ENCODE measurements around the gene TESK1. TPM values are rescaled to one million over a fixed set of nuclear protein-coding genes. Genes with fewer than 3 reads are reported as not detected.

TESK1 gene
- total and polyA plus RNA-seq, 2 experiments from 2014 or later = 6.8 to 10.7 TPM

- no peak for ATAC-seq
- Mint-ChIP-seq H3K4me1 (peaks cover 5% of the 10 kb centered on the region), H3K27ac (no peak overlapping the region), H3K27me3 (ENCODE audit: insufficient read depth, low read depth, poor library complexity) (no peaks in the 10 kb centered on the region), H3K4me3 (no peak overlapping the region), H3K9me3 (peaks cover 30% of the 10 kb centered on the region), H3K36me3 (ENCODE audit: low read depth) (peaks cover 31% of the 10 kb centered on the region)
- H2AFZ ChIP-seq = no peak overlapping the region
- no peak overlapping the region for H3K4me3 ChIP-seq
- no peak for DNase-seq (ENCODE audit: low spot score)
- H3K27ac ChIP-seq (ENCODE audit: low read depth) = no peak overlapping the region
- no peak overlapping the region for H3K4me2 ChIP-seq
- H3K9me2 ChIP-seq (ENCODE audit: insufficient read depth) = no peaks in the 10 kb centered on the region; the same call in 1 of the 2 replicates
- H3F3A ChIP-seq (replicated peaks; ENCODE audit: low read depth) = no peaks in the 10 kb centered on the region
- H4K20me1 ChIP-seq (replicated peaks; ENCODE audit: insufficient read depth) = no peaks in the 10 kb centered on the region
- H3K4me1 ChIP-seq (ENCODE audit: insufficient read depth) = no peaks in the 10 kb centered on the region
- H3K79me2 ChIP-seq (replicated peaks; ENCODE audit: insufficient read depth) = no peaks in the 10 kb centered on the region
- no peaks in the 10 kb centered on the region for H3K36me3 ChIP-seq (ENCODE audit: insufficient read depth)
- H3K27me3 ChIP-seq (ENCODE audit: insufficient read depth) = no peaks in the 10 kb centered on the region
- TF ChIP-seq STAT1 (IDR thresholded peaks at IDR 0.05; ENCODE audit: unreplicated experiment) = no peak
- TF ChIP-seq JUNB (IDR thresholded peaks at IDR 0.05; ENCODE audit: unreplicated experiment) = no peak
- TF ChIP-seq CREB1 (CRISPR knock-in tag; IDR thresholded peaks at IDR 0.05; ENCODE audit: low read depth) = no peak
- no peak for TF ChIP-seq ZNF114 (CRISPR knock-in tag; IDR thresholded peaks at IDR 0.05)
- TF ChIP-seq POLR2AphosphoS5 (IDR thresholded peaks at IDR 0.05; ENCODE audit: low read depth) = no peak
- TF ChIP-seq NANOG (IDR thresholded peaks at IDR 0.05; ENCODE audit: borderline replicate concordance) = no peak
- TF ChIP-seq CTCF (conservative IDR thresholded peaks at IDR 0.05; ENCODE audit: low read depth in 2 of 2) = no peak
- TF ChIP-seq REST (IDR thresholded peaks at IDR 0.05; ENCODE audit: unreplicated experiment) = no peak
- TF ChIP-seq ZNF331 (CRISPR knock-in tag; IDR thresholded peaks at IDR 0.05; ENCODE audit: low read depth) = no peak
Measured at GRCh38 chr9:35577486-35577885, 27.6 kb upstream of the TESK1 start.

GRCh38 chr9:35579130-35579529 lies 25.9 kb upstream of the TESK1 start:
- Mint-ChIP-seq H3K27ac (no peak overlapping the region), H3K9me3 (peaks cover 30% of the 10 kb centered on the region), H3K4me3 (no peak overlapping the region), H3K27me3 (ENCODE audit: insufficient read depth, low read depth, poor library complexity) (no peaks in the 10 kb centered on the region), H3K4me1 (peaks cover 9% of the 10 kb centered on the region), H3K36me3 (ENCODE audit: low read depth) (peaks cover 31% of the 10 kb centered on the region)
- Histone ChIP-seq H3K27me3 (ENCODE audit: insufficient read depth) (no peaks in the 10 kb centered on the region), H4K20me1 (replicated peaks; ENCODE audit: insufficient read depth) (no peaks in the 10 kb centered on the region), H3K4me2 (no peak overlapping the region), H3K27ac (ENCODE audit: low read depth) (no peak overlapping the region), H3K9me2 (ENCODE audit: insufficient read depth) (no peaks in the 10 kb centered on the region; the same call in 1 of the 2 replicates), H2AFZ (no peak overlapping the region), H3K79me2 (replicated peaks; ENCODE audit: insufficient read depth) (no peaks in the 10 kb centered on the region), H3K36me3 (ENCODE audit: insufficient read depth) (no peaks in the 10 kb centered on the region), H3K4me1 (ENCODE audit: insufficient read depth) (peaks cover 6% of the 10 kb centered on the region), H3F3A (replicated peaks; ENCODE audit: low read depth) (no peaks in the 10 kb centered on the region), H3K4me3 (no peak overlapping the region)
- ATAC-seq (no peak), DNase-seq (ENCODE audit: low spot score) (no peak)
- TF ChIP-seq REST (IDR thresholded peaks at IDR 0.05; ENCODE audit: unreplicated experiment) (no peak), CREB1 (CRISPR knock-in tag; IDR thresholded peaks at IDR 0.05; ENCODE audit: low read depth) (no peak)
